Progenitor cell of endocrine pancreas (in vitro differentiated cells): ENCODE data around the gene LRP1B. TPM values are rescaled to one million over a fixed set of nuclear protein-coding genes. Genes with fewer than 3 reads are reported as not detected.

Source experiments
- DNase-seq: peaks from one replicate; pipeline ENCODE4 v3.0.0; 2021; ENCODE audit warnings: low spot score; ENCODE audit not compliant: unreplicated experiment
- H3K27ac Mint-ChIP-seq: 2 replicates; pipeline ENCODE4 v1.8.0; 2021; ENCODE audit warnings: mild to moderate bottlenecking, moderate library complexity, mixed read lengths
- H3K27me3 Mint-ChIP-seq: 2 replicates; pipeline ENCODE4 v1.8.0; 2021; ENCODE audit warnings: mixed read lengths
- H3K36me3 Mint-ChIP-seq: 2 replicates; pipeline ENCODE4 v1.8.0; 2022; ENCODE audit warnings: mixed read lengths; ENCODE audit not compliant: insufficient read depth
- H3K4me1 Mint-ChIP-seq: 2 replicates; pipeline ENCODE4 v1.8.0; 2021; ENCODE audit warnings: low read depth, mixed read lengths
- H3K4me3 Mint-ChIP-seq: 2 replicates; pipeline ENCODE4 v1.8.0; 2021; ENCODE audit warnings: low read depth, mild to moderate bottlenecking, moderate library complexity, mixed read lengths
- H3K9me3 Mint-ChIP-seq: 2 replicates; pipeline ENCODE4 v1.8.0; 2021; ENCODE audit warnings: low read depth, mixed read lengths
- total RNA-seq: library from RNA; stranded (reverse); gene quantifications from 2 replicates; pipeline ENCODE4 v1.2.1, GENCODE V29; 2021
- TF ChIP-seq, protein P1 (sequence below): fragments of 200-600 bp; sonication (generic); IDR thresholded peaks from one replicate; pipeline ENCODE4 v1.5.0; 2021; ENCODE audit warnings: antibody characterized with exemption, mild to moderate bottlenecking; ENCODE audit not compliant: unreplicated experiment

Gene LRP1B
- total RNA-seq, 1 donor from 2014 or later: 0.57 TPM

DNA sequence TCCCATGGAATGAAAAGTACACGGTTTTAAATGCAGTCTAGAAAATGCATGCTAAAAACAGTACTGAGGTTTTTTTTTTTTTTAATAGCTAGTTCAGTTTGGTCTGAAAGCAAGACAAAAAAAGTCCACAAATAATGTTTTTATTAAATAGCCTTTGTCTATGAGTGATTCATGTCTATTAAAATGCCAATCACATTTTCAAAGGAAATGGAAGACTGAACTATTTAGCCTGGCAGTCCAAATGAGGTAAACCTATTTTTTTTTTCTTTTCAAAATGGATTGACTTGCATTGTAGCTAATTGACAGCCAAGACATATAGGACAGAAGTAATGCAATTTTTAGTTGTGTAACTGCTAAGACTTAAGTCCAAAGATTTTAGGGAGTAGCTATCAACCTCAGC is 90.3 kb downstream of the LRP1B start:
- Mint-ChIP-seq H3K27me3 (no peaks in the 10 kb centered on the region), H3K4me1 (no peaks in the 10 kb centered on the region), H3K9me3 (no peaks in the 10 kb centered on the region), H3K4me3 (no peak overlapping the region), H3K27ac (no peak overlapping the region), H3K36me3 (no peaks in the 10 kb centered on the region)
- TF ChIP-seq, protein P1, sequence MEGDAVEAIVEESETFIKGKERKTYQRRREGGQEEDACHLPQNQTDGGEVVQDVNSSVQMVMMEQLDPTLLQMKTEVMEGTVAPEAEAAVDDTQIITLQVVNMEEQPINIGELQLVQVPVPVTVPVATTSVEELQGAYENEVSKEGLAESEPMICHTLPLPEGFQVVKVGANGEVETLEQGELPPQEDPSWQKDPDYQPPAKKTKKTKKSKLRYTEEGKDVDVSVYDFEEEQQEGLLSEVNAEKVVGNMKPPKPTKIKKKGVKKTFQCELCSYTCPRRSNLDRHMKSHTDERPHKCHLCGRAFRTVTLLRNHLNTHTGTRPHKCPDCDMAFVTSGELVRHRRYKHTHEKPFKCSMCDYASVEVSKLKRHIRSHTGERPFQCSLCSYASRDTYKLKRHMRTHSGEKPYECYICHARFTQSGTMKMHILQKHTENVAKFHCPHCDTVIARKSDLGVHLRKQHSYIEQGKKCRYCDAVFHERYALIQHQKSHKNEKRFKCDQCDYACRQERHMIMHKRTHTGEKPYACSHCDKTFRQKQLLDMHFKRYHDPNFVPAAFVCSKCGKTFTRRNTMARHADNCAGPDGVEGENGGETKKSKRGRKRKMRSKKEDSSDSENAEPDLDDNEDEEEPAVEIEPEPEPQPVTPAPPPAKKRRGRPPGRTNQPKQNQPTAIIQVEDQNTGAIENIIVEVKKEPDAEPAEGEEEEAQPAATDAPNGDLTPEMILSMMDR: no peak
- no peak for DNase-seq

DNA sequence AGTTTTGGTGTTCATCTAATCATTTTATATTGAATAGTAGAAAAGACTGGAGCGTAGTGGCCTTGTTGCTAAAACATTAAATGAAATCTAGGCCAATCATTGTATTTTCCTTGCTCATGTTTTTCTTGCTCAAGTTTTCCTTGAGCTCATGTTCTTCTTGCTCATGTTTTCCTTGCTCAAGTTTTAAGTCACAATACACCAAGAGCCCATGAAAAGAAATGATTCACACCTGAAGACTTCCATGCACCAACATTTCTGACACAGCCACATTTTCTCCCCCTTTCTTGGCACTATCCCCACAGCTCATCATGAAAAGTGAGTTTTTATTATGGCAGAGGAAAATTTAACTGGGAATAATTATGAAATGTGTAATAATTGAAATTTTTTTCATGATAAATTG is 92.0 kb downstream of the LRP1B start:
- TF ChIP-seq, protein P1: no peak
- Mint-ChIP-seq H3K27ac (no peak overlapping the region), H3K9me3 (no peaks in the 10 kb centered on the region), H3K36me3 (no peaks in the 10 kb centered on the region), H3K27me3 (no peaks in the 10 kb centered on the region), H3K4me3 (no peak overlapping the region), H3K4me1 (no peaks in the 10 kb centered on the region)
- DNase-seq: no peak

- no peak overlapping the region for H3K27ac Mint-ChIP-seq
- H3K36me3 Mint-ChIP-seq: no peaks in the 10 kb centered on the region
- no peak for DNase-seq
- TF ChIP-seq, protein P1: no peak
- no peaks in the 10 kb centered on the region for H3K4me1 Mint-ChIP-seq
- no peaks in the 10 kb centered on the region for H3K27me3 Mint-ChIP-seq
- H3K9me3 Mint-ChIP-seq: no peaks in the 10 kb centered on the region
- H3K4me3 Mint-ChIP-seq: no peak overlapping the region
Observed at GRCh38 chr2:142037744-142038143, 93.1 kb downstream of the LRP1B start.

GRCh38 chr2:142037066-142037465 is 93.8 kb downstream of the LRP1B start:
- no peak for DNase-seq
- Mint-ChIP-seq H3K9me3 (no peaks in the 10 kb centered on the region), H3K27me3 (no peaks in the 10 kb centered on the region), H3K27ac (no peak overlapping the region), H3K4me1 (no peaks in the 10 kb centered on the region), H3K36me3 (no peaks in the 10 kb centered on the region), H3K4me3 (no peak overlapping the region)
- TF ChIP-seq, protein P1: no peak

DNA sequence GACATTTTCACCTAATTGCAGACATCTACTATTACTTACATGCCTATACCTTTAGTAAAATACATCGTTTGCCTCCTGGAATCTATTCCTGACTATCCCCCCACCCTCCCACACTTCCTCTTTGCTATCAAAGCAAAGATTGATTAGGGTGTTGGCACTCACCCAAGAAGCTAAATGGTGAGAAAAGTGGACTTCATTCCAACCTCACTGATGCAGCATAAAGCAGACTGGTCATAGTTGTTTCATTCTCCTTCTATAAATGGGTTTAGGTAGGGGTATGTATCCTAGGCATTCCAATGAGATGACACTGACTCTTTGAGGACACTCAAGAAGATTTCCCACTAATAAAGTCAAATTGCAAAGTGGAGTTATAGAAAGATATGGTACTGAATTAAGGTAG is 97.4 kb downstream of the LRP1B start:
- H3K4me3 Mint-ChIP-seq: no peak overlapping the region
- H3K4me1 Mint-ChIP-seq: no peaks in the 10 kb centered on the region
- no peaks in the 10 kb centered on the region for H3K9me3 Mint-ChIP-seq
- DNase-seq: no peak
- no peaks in the 10 kb centered on the region for H3K27me3 Mint-ChIP-seq
- no peak overlapping the region for H3K27ac Mint-ChIP-seq
- TF ChIP-seq, protein P1: no peak
- H3K36me3 Mint-ChIP-seq: no peaks in the 10 kb centered on the region
